Liver (tissue), 9 donors: ENCODE data around the gene B9D2. TPM values are rescaled to one million over a fixed set of nuclear protein-coding genes. Genes with fewer than 3 reads are reported as not detected.

Experiments used
- DNase-seq: peaks from one replicate; pipeline ENCODE4 v3.0.0-alpha.2; 2017; ENCODE audit warnings: low spot score
- H3K27ac ChIP-seq, 2 donors: one replicate each; pipeline ENCODE4 v1.7.0; 2013; ENCODE audit warnings: inconsistent platforms in 2 of 2, low read length in 2 of 2, control low read depth in 1 of 2, low read depth in 1 of 2, mild to moderate bottlenecking in 1 of 2
- H3K27me3 ChIP-seq, 4 donors: one replicate each; pipeline versions ENCODE4 v1.6.1 to v1.7.0; 2013; ENCODE audit warnings: low read length in 3 of 4, inconsistent platforms in 1 of 4, mild to moderate bottlenecking in 1 of 4, moderate library complexity in 1 of 4; ENCODE audit not compliant: control insufficient read depth in 4 of 4, insufficient read depth in 4 of 4
- H3K36me3 ChIP-seq, 4 donors: one replicate each; pipeline versions ENCODE4 v1.6.1 to v1.7.0; 2013; ENCODE audit warnings: low read length in 3 of 4, mild to moderate bottlenecking in 3 of 4, low read depth in 1 of 4, moderate library complexity in 1 of 4; ENCODE audit not compliant: control insufficient read depth in 4 of 4, insufficient read depth in 3 of 4
- H3K4me1 ChIP-seq, 4 donors: one replicate each; pipeline versions ENCODE4 v1.6.1 to v1.7.0; 2013; ENCODE audit warnings: low read length in 3 of 4, mild to moderate bottlenecking in 3 of 4, moderate library complexity in 1 of 4; ENCODE audit not compliant: control insufficient read depth in 4 of 4, insufficient read depth in 4 of 4
- H3K4me3 ChIP-seq, 3 donors: one replicate each; pipeline versions ENCODE4 v1.6.1 to v1.7.0; 2013; ENCODE audit warnings: low read length in 3 of 3, control low read depth in 1 of 3, low read depth in 1 of 3, mild to moderate bottlenecking in 1 of 3
- H3K9ac ChIP-seq, 2 donors: one replicate each; pipeline ENCODE4 v1.7.0; 2013; ENCODE audit warnings: low read length in 2 of 2, mild to moderate bottlenecking in 2 of 2, moderate library complexity in 2 of 2, control low read depth in 1 of 2, low read depth in 1 of 2
- H3K9me3 ChIP-seq, 4 donors: one replicate each; pipeline versions ENCODE4 v1.6.1 to v1.7.0; 2013; ENCODE audit warnings: low read length in 3 of 4; ENCODE audit not compliant: control insufficient read depth in 4 of 4
- EGR1 ChIP-seq, 2 donors: IDR thresholded peaks; 2 replicates each; pipeline ENCODE4 v1.6.1; 2016 to 2018; ENCODE audit warnings: antibody characterized with exemption in 2 of 2, low read depth in 2 of 2
- GABPA ChIP-seq, 2 donors: IDR thresholded peaks in 1 of 2; conservative IDR thresholded peaks in 1 of 2; 2 replicates each; pipeline ENCODE4 v1.6.1; 2016; ENCODE audit warnings: antibody characterized with exemption in 2 of 2, mild to moderate bottlenecking in 1 of 2, moderate library complexity in 1 of 2
- HNF4G ChIP-seq: IDR thresholded peaks from 2 replicates; pipeline ENCODE4 v1.6.1; 2016; ENCODE audit warnings: antibody characterized with exemption
- JUND ChIP-seq, 2 donors: IDR thresholded peaks; 2 replicates each; pipeline ENCODE4 v1.6.1; 2016; ENCODE audit warnings: antibody characterized with exemption in 2 of 2
- NR2F2 ChIP-seq: IDR thresholded peaks from 2 replicates; pipeline ENCODE4 v1.6.1; 2016; ENCODE audit warnings: antibody characterized with exemption
- RAD21 ChIP-seq, 2 donors: IDR thresholded peaks; 2 replicates each; pipeline ENCODE4 v1.6.1; 2016; ENCODE audit warnings: antibody characterized with exemption in 2 of 2, mild to moderate bottlenecking in 2 of 2
- RXRA ChIP-seq, 2 donors: IDR thresholded peaks; 2 replicates each; pipeline ENCODE4 v1.6.1; 2017 to 2018; ENCODE audit warnings: antibody characterized with exemption in 2 of 2, mild to moderate bottlenecking in 1 of 2
- TAF1 ChIP-seq: conservative IDR thresholded peaks from 2 replicates; pipeline ENCODE4 v1.6.1; 2016; ENCODE audit warnings: antibody characterized with exemption, mild to moderate bottlenecking
- YY1 ChIP-seq: IDR thresholded peaks from 2 replicates; pipeline ENCODE4 v1.6.1; 2016; ENCODE audit warnings: antibody characterized with exemption, mild to moderate bottlenecking
- WGBS: extraction: QIAGEN DNeasy Blood & Tissue Kit; methylation state at CpG from one replicate; pipeline ENCODE4 v1.1.7; 2013; 5-methylcytosine and 5-hydroxymethylcytosine counted together
- polyA plus RNA-seq, 2 donors: library from polyadenylated mRNA; stranded (reverse) in 1 of 2; unstranded in 1 of 2; fragments of 200-250 nt in 1 of 2; fragments of >200 nt in 1 of 2; fragmentation: Nextera tagmentation in 1 of 2; extraction: Ambion mirVana in 1 of 2; gene quantifications; one replicate each; pipeline versions ENCODE4 v1.2.1 to v1.2.3, GENCODE V29; 2013 to 2015
- total RNA-seq, 2 donors: library from RNA; depleted of rRNA; stranded (reverse); fragments of >200 nt; gene quantifications; one replicate each; pipeline ENCODE4 v1.2.3, GENCODE V29; 2014
- TF ChIP-seq, protein P1 (sequence below): fragments of 150-350 bp; IDR thresholded peaks from 2 replicates; pipeline ENCODE4 v1.5.1; 2017; ENCODE audit warnings: improper control_type of control experiment, low read depth, low read length; ENCODE audit not compliant: missing input control
- TF ChIP-seq, protein P2 (sequence below): IDR thresholded peaks from 2 replicates; pipeline ENCODE4 v1.6.1; 2016; ENCODE audit warnings: antibody characterized with exemption, mild to moderate bottlenecking
- TF ChIP-seq, protein P3 (sequence below): IDR thresholded peaks from 2 replicates; pipeline ENCODE4 v1.6.1; 2016; ENCODE audit warnings: antibody characterized with exemption
- TF ChIP-seq, protein P4 (sequence below): IDR thresholded peaks from 2 replicates; pipeline ENCODE4 v1.6.1; 2016; ENCODE audit warnings: antibody characterized with exemption
- TF ChIP-seq, protein P5 (sequence below): IDR thresholded peaks from 2 replicates; pipeline ENCODE4 v1.6.1; 2016; ENCODE audit warnings: antibody characterized with exemption
- donor health status: healthy.
- donor health status: healthy.
- donor health status: healthy.
- donor health status: healthy.
- donor health status: healthy.

The B9D2 gene
- total and polyA plus RNA-seq, 4 donors: 2.4 to 3.7 (median 3.0) TPM

DNA sequence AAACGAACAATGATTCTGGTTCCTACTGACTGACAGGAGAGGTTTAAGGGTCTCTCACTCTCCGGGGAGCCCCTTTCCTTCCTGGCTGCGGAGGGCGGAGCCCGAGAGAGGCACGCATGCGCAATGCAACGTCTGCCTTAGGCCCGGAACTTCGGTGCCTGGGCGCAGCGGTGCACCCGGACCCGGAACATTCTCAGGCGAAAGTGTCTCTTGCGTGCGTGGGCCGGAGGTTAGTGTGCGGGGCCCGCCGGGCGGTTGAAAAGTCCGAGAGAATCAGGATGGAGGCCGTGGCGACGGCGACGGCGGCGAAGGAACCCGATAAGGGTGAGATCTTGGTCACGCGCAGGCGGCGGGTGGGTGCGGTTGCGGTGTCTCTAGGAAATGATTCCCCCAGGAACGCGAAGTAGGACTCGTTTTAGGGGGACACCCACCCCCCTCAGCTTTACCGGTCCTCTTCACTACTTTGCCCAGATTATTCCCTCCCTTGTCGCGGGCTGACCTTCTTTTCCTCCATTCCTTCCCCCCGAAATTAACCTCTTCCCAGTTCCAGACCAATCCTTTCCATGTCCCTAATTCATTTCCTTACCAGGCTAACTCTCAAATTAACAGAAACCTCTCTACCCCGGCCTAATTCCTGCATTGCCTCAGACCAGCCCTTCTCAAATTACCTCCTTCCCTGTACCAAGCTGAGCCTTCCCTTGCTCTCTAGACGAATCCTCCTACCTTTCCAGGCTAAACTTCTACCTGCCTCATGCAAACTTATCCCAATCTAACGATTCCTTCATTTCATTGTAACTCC lies 53.7 kb downstream of the B9D2 start, which contains the start of gene CCDC97:
CCDC97 (plus strand) TSS at position 140 of the 799 bp plus-strand sequence; CDS start at position 279, 139 bp downstream.
- peak; percentile 92 for DNase-seq
- under 1% methylated on average over 47 of the region's 47 CpGs for WGBS
- TF ChIP-seq, protein P1, sequence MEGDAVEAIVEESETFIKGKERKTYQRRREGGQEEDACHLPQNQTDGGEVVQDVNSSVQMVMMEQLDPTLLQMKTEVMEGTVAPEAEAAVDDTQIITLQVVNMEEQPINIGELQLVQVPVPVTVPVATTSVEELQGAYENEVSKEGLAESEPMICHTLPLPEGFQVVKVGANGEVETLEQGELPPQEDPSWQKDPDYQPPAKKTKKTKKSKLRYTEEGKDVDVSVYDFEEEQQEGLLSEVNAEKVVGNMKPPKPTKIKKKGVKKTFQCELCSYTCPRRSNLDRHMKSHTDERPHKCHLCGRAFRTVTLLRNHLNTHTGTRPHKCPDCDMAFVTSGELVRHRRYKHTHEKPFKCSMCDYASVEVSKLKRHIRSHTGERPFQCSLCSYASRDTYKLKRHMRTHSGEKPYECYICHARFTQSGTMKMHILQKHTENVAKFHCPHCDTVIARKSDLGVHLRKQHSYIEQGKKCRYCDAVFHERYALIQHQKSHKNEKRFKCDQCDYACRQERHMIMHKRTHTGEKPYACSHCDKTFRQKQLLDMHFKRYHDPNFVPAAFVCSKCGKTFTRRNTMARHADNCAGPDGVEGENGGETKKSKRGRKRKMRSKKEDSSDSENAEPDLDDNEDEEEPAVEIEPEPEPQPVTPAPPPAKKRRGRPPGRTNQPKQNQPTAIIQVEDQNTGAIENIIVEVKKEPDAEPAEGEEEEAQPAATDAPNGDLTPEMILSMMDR: no peak
- peak in 1 of 2 donors; percentile 16 for TF ChIP-seq RAD21 (IDR thresholded peaks at IDR 0.05)
- peak; percentile 54 for TF ChIP-seq NR2F2
- TF ChIP-seq GABPA (IDR thresholded peaks at IDR 0.05 in 1 of 2, conservative IDR thresholded peaks at IDR 0.05 in 1 of 2): peak; percentile 84 to 90
- TF ChIP-seq, protein P2, sequence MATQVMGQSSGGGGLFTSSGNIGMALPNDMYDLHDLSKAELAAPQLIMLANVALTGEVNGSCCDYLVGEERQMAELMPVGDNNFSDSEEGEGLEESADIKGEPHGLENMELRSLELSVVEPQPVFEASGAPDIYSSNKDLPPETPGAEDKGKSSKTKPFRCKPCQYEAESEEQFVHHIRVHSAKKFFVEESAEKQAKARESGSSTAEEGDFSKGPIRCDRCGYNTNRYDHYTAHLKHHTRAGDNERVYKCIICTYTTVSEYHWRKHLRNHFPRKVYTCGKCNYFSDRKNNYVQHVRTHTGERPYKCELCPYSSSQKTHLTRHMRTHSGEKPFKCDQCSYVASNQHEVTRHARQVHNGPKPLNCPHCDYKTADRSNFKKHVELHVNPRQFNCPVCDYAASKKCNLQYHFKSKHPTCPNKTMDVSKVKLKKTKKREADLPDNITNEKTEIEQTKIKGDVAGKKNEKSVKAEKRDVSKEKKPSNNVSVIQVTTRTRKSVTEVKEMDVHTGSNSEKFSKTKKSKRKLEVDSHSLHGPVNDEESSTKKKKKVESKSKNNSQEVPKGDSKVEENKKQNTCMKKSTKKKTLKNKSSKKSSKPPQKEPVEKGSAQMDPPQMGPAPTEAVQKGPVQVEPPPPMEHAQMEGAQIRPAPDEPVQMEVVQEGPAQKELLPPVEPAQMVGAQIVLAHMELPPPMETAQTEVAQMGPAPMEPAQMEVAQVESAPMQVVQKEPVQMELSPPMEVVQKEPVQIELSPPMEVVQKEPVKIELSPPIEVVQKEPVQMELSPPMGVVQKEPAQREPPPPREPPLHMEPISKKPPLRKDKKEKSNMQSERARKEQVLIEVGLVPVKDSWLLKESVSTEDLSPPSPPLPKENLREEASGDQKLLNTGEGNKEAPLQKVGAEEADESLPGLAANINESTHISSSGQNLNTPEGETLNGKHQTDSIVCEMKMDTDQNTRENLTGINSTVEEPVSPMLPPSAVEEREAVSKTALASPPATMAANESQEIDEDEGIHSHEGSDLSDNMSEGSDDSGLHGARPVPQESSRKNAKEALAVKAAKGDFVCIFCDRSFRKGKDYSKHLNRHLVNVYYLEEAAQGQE: peak; percentile 42
- TF ChIP-seq TAF1: no peak
- TF ChIP-seq, protein P3, sequence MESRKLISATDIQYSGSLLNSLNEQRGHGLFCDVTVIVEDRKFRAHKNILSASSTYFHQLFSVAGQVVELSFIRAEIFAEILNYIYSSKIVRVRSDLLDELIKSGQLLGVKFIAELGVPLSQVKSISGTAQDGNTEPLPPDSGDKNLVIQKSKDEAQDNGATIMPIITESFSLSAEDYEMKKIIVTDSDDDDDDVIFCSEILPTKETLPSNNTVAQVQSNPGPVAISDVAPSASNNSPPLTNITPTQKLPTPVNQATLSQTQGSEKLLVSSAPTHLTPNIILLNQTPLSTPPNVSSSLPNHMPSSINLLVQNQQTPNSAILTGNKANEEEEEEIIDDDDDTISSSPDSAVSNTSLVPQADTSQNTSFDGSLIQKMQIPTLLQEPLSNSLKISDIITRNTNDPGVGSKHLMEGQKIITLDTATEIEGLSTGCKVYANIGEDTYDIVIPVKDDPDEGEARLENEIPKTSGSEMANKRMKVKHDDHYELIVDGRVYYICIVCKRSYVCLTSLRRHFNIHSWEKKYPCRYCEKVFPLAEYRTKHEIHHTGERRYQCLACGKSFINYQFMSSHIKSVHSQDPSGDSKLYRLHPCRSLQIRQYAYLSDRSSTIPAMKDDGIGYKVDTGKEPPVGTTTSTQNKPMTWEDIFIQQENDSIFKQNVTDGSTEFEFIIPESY: peak; percentile 65
- TF ChIP-seq JUND (IDR thresholded peaks at IDR 0.05): peak in 1 of 2 donors; percentile 33
- TF ChIP-seq, protein P4, sequence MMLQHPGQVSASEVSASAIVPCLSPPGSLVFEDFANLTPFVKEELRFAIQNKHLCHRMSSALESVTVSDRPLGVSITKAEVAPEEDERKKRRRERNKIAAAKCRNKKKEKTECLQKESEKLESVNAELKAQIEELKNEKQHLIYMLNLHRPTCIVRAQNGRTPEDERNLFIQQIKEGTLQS: no peak
- peak; percentile 26 to 30 for TF ChIP-seq RXRA (IDR thresholded peaks at IDR 0.05)
- peak; percentile 22 for TF ChIP-seq HNF4G
- peak in 1 of 2 donors; percentile 18 for TF ChIP-seq EGR1 (IDR thresholded peaks at IDR 0.05; ENCODE audit: low read depth in 2 of 2)
- TF ChIP-seq YY1: peak; percentile 81
- TF ChIP-seq, protein P5, sequence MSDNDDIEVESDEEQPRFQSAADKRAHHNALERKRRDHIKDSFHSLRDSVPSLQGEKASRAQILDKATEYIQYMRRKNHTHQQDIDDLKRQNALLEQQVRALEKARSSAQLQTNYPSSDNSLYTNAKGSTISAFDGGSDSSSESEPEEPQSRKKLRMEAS: peak; percentile 43
- Histone ChIP-seq H3K9ac (peak within 1 kb of the TSS; percentile 94 to 97), H3K4me1 (peaks cover 0 to 35% (median 25%) of the 10 kb centered on the region in 4 donors), H3K9me3 (no peaks in the 10 kb centered on the region), H3K36me3 (peaks cover 6 to 24% (median 13%) of the 10 kb centered on the region in 4 donors), H3K27me3 (no peaks in the 10 kb centered on the region), H3K27ac (peak within 1 kb of the TSS; percentile 86 to 97), H3K4me3 (peak within 1 kb of the TSS; percentile 80 to 100 (median 93))
